NCI-H526 treated with DMSO at 0.1 percent for 48 hours (cell line): Measurements from ENCODE around the gene PATJ.
A peak's percentile ranks its signal among the peaks of the same experiment; 100 is the strongest.

Experiments used
- DNase-seq: peaks from one replicate; lab custom pipeline; 2025; lab: John Stamatoyannopoulos, UW

Gene PATJ

GRCh38 chr1:61981870-61982660 lies 239.8 kb downstream of the PATJ start:
- DNase-seq, result no peak

- DNase-seq, result no peak
Measured at GRCh38 chr1:61983236-61983635, 241.0 kb downstream of the PATJ start.

GRCh38 chr1:61992257-61992656 lies 250.0 kb downstream of the PATJ start:
- no peak for DNase-seq

GRCh38 chr1:61993331-61993961 lies 251.2 kb downstream of the PATJ start:
- no peak for DNase-seq

DNA sequence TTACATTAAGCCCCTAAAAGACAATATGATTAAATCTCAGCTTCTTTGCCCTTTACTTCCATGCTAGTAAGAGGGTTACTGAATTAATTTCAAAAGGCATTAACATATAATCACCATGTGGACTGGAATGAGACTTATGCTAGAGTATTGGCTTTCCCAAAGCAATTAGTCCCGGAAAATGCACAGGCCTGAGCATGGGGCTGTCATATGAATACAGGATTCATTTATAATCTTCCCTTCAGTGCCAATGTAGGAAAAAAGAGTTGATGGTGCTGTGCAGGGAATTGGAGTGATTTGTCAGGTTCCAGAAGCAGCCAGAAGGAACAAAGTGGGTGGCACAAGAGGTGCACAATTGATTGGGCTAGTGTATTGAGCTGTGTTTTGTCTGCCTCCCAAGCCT lies 253.4 kb downstream of the PATJ start:
- no peak for DNase-seq

GRCh38 chr1:61997123-61997522 lies 254.8 kb downstream of the PATJ start:
- no peak for DNase-seq

DNA sequence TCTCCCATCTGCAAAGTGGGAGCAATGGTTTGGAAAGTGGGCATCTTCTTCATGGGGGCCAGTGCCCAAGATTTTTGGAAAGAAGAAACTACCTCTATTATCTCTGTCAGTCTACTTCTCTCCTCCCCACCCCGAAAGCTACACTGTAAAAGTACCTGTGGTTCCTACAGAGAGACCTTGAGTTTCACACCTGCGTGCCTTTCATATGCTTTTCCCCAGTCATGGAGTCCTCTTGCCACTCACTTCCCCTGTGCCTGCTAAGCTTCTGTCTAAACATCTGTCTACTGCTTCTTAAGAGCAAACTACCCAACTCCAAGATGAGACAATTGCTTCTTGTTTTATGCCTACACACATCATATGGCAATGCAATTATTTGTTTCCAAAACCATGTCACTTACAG lies 261.5 kb downstream of the PATJ start:
- DNase-seq, result no peak

DNA sequence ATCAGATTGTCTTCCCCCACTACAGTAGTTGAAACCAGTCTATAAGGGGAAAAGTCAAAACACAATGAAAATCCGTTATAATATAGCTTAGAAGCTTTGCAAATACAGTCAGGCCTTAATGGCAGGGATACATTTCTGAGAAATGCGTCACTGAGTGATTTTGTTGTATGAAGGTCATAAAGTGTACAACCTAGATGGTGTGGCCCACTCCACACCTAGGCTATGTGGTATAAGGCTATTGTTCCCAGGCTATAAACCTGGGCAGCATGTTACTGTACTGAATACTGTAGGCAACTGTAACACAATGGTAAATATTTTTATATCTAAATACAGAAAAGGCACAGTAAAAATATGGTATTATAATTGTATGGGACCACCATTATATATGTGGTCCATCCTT lies 264.4 kb downstream of the PATJ start:
- DNase-seq, result no peak

DNA sequence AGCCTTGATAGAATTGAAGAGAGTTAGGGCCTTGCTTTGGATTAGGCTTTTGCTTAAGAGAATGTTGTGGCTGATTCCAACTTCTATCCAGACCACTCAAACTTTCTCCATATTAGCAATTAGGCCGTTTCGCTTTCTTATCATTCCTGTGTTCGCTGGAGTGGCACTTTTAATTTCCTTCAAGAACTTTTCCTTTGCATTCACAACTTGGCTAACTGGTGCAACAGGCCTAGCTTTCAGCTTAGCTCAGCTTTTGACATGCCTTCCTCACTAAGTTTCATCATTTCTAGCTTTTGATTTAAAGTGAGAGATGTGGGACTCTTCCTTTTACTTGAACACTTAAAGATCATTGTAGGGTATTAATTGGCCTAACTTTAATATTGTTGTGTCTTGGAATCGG lies 268.7 kb downstream of the PATJ start:
- DNase-seq, result no peak

- no peak for DNase-seq
Measured at GRCh38 chr1:62012095-62012494, 269.8 kb downstream of the PATJ start.

GRCh38 chr1:62012836-62013235 lies 270.6 kb downstream of the PATJ start:
- DNase-seq, result no peak

DNA sequence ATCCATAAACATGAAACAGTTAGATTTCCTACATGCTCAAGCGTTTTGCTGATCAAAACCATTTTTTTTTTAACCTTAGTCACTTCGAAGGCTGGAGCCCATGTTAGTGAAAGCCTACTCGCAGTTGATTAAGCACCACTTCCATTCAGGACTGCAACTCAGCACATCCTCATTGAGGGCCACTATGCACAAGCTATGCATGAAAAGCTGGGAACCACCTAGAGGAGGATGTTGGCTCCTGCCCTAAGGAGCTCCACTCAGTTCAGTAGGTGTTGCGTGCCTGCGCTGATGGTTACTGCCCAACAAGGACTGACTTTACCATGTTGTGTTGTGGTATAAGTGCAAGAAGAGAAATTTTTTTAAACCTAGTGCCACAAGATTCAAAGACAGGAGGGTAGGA lies 271.0 kb downstream of the PATJ start:
- no peak for DNase-seq

GRCh38 chr1:62022382-62022983 lies 280.2 kb downstream of the PATJ start:
- DNase-seq, result no peak

DNA sequence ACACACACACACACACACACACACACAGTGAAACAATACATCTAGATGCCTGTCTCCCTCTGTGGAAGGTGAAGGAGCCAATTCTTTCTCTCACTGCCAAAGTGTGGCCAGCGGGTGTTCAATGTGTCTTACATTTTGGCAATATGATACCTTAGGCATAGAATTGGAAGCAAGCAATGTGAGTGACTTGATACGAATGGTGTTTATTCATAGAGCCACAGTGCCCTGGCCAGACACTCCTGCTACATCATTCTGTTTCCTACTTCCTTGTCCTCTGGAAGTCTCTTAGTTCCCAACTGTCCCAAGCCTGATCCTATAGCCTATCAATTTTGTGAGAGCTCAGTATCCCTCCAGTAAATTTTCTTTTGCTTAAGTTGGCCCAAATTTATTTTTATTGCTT lies 282.4 kb downstream of the PATJ start:
- no peak for DNase-seq

DNA sequence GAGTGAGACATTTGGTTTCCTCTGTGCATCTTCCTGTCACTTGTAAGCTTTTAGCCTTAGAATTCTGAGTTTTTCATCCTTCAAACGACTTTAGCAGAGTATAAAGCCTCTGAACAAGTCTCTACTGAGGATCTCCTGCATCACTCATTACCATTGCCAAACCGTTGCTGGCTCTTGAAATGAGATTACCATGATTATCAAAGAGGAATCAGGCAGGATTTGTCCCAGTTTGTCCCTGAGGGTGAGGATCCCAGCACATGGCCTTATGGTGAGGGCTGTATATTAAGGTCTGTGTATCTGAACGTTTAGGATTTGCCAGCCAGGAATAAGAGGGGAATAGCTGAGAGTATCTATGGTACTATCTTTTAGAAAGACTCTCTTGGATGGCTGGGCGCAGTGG lies 282.9 kb downstream of the PATJ start:
- no peak for DNase-seq

GRCh38 chr1:62025892-62026291 lies 283.6 kb downstream of the PATJ start:
- no peak for DNase-seq

GRCh38 chr1:62029704-62030103 lies 287.4 kb downstream of the PATJ start:
- DNase-seq, result peak; percentile 91

DNA sequence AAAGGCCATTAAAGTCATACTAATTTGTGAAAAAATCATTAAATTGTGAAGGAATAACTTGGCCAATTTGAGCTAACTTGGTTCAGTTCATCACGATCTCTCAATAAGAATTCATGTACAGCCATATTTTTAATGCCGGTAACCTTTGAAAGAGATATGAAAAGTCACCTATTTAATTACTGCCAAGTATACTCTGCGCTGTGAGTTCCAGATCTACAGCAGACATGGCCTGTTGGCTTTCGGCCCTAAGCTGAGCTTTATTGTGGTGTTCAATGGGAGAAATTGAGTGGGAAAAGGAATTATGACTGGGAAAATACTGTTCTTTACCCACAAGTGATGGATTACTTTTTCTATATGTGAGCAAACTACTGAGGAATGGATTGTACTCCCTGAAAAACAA lies 292.5 kb downstream of the PATJ start:
- DNase-seq, result no peak

- no peak for DNase-seq
Measured at GRCh38 chr1:62037274-62037673, 295.0 kb downstream of the PATJ start.

DNA sequence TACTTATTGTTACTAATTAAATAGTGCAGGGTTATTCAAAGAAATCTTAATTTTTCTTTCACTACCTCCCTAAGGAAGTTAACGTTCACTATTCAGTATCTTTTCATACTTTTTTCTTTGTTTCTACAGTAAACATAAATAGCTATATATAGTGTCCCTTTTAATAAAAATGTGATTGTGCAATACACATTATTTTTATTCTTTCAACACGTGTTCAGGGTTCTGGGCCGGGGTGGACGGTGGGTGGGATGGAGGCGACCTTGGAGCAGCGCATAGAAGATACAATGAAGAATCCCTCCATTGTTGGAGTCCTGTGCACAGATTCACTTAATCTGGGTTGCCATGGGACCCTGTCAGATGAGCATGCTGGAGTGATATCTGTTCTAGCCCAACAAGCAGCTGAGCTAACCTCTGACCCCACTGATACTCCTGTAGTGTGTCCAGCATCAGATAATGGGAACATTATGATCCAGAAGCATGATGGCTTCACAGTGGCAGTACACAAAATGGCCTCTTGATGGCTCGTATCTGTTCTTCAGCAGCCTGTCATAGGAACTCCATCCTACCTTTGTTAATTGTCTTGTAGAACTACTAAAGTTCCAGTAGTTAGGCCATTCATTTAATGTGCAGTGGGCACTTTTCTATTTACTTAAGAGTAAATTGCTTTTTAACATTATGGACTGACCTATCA lies 296.5 kb downstream of the PATJ start:
- no peak for DNase-seq

- DNase-seq, result no peak
Measured at GRCh38 chr1:62040450-62040849, 298.2 kb downstream of the PATJ start.

DNA sequence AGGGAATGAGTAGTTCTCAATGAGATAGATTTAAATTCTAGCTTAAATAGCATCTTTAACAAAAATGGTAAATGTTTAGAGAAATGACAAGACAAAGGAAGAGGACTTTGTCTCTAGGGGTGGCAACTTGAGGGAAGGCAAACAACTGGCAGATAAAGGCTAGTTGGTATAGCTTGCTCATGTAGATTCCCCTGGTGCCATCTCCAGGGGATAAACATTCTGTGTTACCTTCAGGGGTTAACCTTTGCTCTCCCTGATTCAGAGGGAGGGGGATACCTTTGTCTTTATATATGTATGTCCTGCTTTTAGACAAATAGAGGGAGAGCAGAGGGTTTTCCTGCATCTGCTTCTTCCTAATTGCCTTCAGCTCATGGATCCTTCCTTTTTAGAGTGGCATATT lies 298.7 kb downstream of the PATJ start:
- no peak for DNase-seq

- DNase-seq, result no peak
Measured at GRCh38 chr1:62043154-62043553, 300.9 kb downstream of the PATJ start.
